Stimulated activated CD4-positive, alpha-beta T cell treated with anti-CD3 and anti-CD28 coated beads, TNF-alpha, amount 100 ng/mL, for 48 hours (primary cell): Measurements from ENCODE around the gene RGS19.

Experiments used
- DNase-seq, 3 donors: peaks; one replicate each; pipeline ENCODE4 v3.0.0-alpha.2; 2020; ENCODE audit warnings: low read depth in 3 of 3

The RGS19 gene

DNA sequence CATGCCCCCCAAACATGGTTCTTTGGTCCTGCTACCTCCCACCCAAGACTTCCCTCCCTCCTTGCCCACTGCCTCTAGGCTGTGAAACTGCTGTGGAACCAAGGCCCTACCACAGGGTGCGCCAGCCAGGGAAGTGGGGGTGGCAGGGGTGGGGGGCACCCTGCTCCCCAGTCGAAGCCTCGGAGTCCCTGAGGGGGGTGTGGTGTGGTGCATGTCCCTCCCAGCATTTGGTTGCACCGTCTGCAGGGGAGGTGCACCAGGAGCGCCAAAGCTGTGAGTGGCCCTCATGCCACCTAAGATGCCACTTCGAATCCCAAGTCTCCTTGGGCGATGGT lies 1.8 kb downstream of the RGS19 start:
- no peak for DNase-seq

DNA sequence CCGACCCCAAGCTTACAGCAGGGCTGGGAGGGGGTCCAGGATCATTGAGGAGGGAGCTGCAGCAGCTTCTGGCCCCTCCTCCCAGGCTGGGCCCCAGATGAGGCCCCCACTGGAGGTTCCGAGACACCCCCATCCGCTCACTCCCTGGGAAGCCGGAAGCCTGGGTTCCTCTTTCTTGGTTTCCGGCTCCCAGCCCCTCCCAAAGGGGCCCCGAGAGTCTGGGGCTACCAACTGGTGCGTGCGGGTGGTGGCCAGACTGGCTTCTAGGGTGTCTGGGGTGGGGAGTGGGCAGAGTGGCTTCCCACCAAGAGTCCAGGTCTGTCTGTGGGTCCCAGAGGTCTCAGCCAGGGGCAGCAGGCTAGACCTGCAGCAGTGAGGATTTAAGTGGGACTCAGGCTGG lies 2.2 kb downstream of the RGS19 start:
- DNase-seq = no peak

GRCh38 chr20:64076061-64076997 lies 3.0 kb downstream of the RGS19 start:
- DNase-seq = no peak

DNA sequence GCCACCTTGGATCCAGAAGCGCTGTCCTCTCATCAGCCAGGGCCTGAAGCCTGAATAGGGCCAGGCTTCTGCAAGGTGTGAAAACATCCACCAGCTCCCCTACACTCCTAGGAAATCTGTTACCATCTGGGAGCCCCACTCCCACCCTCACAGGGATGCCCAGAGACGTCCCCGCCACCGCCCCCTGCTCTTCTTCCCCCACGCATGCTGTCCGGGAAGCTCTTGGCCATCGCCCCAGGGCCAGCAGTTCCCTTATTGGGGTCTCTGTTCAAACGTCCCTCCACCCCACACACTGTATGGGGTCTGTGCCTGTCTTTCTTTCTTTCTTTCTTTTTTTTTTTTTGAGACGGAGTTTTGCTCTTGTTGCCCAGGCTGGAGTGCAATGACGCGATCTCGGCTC lies 3.8 kb downstream of the RGS19 start:
- no peak for DNase-seq

GRCh38 chr20:64074963-64075362 lies 4.4 kb downstream of the RGS19 start:
- no peak for DNase-seq

- DNase-seq = no peak
Observed at GRCh38 chr20:64074184-64074789, 5.0 kb downstream of the RGS19 start.

DNA sequence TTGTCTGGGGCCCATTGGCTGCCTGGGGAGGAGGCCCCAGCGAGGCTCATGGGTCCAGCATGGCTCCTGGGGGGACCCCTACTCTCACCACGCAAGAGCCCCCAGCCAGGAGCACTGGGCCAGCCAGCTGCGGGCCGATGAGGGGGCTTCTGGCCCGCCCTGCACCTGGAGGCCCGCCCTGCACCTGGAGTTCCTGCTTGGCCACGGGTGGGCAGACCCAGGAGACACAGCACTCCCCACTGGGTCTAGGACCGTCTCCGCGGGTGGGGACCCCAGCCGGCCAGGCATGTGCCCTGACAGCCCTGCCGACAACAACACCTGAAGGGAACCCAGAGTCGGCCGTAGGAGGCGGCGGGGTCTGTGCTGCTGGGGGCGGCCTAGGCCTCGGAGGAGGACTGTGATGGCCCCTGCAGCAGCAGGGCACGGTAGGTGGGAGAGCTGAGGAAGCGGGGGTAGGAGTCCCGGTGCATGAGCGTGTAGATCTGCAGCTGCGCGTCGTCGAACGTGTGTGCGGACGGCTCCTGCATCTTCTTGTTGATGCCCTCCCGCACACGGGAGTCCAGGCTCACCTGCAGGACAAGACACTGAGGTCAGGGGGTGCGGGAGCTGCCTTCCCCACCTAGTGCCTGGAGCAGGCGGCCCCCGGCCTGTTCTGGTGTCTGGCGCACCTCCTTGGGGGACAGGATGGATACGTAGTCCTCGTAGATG lies 5.7 kb downstream of the RGS19 start:
- DNase-seq = no peak

DNA sequence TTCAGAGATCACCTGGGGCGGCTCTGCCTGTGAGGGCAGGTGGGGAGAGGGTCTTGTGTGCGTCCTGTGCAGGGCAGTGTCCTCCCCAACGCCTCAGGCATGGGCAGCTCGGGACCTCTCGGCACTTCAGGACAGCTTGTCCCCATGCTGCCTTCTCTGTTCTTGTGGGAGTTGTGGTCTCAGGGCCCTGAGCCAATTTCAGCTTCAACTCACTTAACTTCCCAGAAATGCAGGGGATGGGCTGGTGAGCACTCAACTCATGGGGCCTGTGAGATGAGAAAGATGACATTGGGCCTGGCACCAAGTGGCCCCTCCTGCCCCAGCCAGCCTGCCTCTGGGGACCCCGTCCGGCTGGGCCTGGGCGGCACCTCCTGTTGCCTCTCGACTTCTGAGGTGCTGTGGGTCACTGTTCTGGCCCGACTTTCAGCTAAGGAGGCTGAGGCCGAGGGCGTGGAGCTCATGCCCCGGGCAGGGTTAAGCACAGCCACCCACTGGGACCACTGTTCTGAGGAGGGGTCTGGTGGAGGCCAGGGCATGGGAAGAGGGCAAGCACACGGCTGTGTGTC lies 6.7 kb downstream of the RGS19 start:
- no peak for DNase-seq

GRCh38 chr20:64071341-64072332 lies 7.7 kb downstream of the RGS19 start:
- DNase-seq = no peak

- DNase-seq = no peak
Observed at GRCh38 chr20:64070244-64070993, 8.9 kb downstream of the RGS19 start.

DNA sequence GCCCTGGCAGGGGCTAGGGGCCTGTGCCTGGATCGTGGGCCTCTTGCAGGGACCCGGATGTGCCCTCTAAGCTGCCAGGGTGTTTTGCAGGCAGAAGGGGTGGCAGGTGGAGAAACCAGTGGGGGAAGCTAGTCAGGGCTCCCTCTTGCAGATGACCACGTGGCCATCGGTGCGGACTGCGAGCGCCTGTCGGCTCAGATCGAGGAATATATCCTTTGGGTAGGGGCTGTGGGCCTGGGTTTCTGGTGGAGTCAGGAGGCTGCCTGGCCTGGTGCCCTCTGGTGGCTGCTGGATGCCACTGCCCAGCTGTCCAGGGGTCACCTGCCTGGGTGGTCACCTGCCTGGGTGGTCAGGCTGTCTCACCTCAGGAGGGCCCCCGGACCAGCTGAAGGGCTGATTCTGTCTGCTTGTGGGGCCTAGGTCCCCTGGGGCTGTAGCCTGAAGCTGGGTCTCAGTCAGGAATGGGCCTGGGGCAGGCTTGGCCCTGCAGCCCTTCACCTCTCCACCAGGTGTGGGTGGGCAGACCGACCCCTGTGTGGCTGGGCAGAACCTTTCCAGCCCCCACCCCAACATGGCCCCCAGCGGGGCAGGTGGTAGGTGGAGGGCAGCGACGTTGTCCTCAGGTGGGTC lies 9.6 kb downstream of the RGS19 start:
- no peak for DNase-seq

DNA sequence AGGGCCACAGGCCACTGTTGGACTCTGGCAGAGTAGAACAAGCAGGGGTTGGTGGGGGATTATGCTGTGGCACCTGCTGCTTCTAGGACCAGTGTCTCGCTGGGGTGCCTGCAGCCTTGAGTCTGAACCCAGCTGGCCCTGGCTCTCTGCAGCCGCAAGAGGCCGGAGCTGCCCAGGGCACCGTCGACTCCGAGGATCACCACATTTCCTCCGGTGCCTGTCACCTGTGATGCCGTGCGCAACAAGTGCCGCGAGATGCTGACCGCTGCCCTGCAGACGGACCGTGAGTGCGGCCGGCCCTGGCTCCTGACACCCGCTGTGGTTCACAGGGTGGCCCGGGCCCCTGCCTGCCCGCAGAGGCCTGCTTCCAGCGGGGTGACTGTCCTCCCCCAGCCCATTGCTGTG lies 10.1 kb downstream of the RGS19 start:
- no peak for DNase-seq

DNA sequence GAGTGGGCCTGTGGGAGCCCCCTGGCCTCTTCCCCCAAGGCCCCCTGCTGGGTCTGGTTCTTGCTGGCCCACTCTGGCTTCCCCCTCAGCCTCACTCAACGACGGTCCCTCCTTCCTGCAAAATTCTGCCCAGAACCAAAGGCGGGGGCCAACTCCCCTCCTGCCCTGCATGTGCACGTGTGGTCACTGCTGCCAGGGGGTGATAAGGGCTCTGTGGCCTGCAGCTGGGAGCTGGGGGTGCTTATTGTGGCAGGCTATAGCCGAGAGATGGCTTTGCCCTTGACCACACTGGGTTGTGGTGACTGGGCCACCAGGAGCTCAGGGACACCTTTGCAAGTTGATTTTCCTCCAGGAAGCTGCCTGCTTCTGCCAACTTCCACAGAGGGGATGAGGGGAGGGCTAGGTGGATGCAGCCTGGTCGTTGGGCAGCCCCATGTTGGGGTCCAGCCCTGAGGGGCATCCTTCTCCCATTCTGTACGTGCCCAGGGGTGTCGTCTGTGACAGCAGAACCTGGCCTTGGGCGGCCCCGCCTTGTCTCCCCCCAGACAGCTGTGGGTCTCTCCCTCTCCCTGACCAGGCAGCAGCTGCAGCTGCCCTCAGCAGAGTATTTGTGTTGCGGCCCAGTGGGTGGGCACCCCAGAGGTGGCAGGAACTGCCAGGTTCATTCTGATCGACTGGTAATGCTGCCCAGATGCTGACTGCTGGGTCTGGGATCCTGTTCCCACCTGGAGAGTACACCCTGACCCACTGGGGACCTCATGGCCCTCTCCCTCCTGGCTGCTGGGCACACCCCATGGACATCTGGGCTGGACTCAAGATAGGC lies 10.7 kb downstream of the RGS19 start:
- no peak for DNase-seq

DNA sequence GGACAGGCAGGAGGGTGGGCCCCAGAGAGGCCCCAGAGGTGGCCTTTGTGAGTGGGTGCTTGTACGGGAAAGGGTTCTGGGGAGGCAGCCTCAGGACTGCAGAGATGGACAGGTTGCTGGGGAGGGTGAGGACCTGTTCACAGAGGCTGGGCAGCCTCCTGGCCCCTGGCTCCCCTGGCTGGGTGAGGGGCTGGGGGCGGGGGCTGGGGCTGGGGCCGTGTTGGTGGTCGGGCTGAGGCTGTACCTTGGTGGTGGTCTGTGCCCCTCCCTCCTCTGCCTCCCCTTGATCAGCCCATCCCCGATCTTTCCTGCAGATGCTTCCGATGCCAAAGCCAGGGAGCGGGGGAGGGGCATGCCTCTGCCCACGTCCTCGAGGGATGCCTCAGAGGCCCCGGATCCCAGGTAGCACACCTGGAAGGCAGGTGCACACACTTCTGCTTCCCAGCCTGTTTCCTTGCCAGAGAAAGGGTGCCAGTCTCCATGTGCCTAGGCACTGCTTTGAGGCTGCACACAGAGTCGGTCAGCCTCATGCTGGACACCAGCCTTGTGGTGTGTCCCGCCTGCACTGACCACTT lies 11.5 kb downstream of the RGS19 start:
- no peak for DNase-seq

GRCh38 chr20:64067005-64067632 lies 12.2 kb downstream of the RGS19 start:
- no peak for DNase-seq

- peak in 1 of 3 donors; percentile 55 for DNase-seq
Observed at GRCh38 chr20:64065974-64066343, 13.4 kb downstream of the RGS19 start.

GRCh38 chr20:64065062-64065973 lies 14.0 kb downstream of the RGS19 start:
- no peak for DNase-seq
